HCT116 (cell line): ENCODE results near the gene YIF1B. TPM values are rescaled to one million over a fixed set of nuclear protein-coding genes. Genes with fewer than 3 reads are reported as not detected.

Experiments
- ATAC-seq: fragments of 200-7000 bp; cut with Tn5 transposase; 2 replicates; pipeline ENCODE4 v1.9.1; 2020; ENCODE audit warnings: mild to moderate bottlenecking, moderate library complexity
- BruUV-seq: library from RNA; stranded (reverse); fragments of 400-500 nt; replicated peaks from 2 replicates; lab custom pipeline; 2021; lab: Mats Ljungman, UMichigan
- CTCF ChIA-PET: fragments of 300-600 bp; sonication (Branson Sonifier 250); formaldehyde crosslinking; loops from one replicate; lab custom pipeline; 2021; ENCODE audit warnings: antibody characterized with exemption; lab: Charles Lee
- POLR2A ChIA-PET: fragments of 300-600, 350-600 bp; sonication (Branson Sonifier 250); formaldehyde crosslinking; loops from one replicate; lab custom pipeline; 2021; ENCODE audit warnings: antibody characterized with exemption; lab: Charles Lee
- RAD21 ChIA-PET, 2 experiments: fragments of 300-600 bp; sonication (Branson Sonifier 250); formaldehyde crosslinking; loops; one replicate each; lab custom pipeline; 2023; ENCODE audit warnings: low total read pairs in 2 of 2; ENCODE audit not compliant: uncharacterized antibody in 2 of 2, unreplicated experiment in 2 of 2, low non-redundant PET in 1 of 2; lab: Charles Lee
- DNase-seq: peaks from one replicate; pipeline ENCODE4 v3.0.0-alpha.2; 2010; ENCODE audit warnings: low read depth, low spot score
- H2AFZ ChIP-seq: fragments of 200-600 bp; shearing (Covaris generic), sonication (generic); 2 replicates; pipeline ENCODE4 v1.6.1; 2017; ENCODE audit warnings: low read depth, mixed run types, mixed read lengths, antibody characterized with exemption, low read length; ENCODE audit not compliant: poor library complexity, severe bottlenecking
- H3K27ac ChIP-seq: 2 replicates; pipeline ENCODE4 v1.5.1; 2012; ENCODE audit warnings: low read depth, low read length
- H3K27me3 ChIP-seq: fragments of 200-600 bp; sonication (generic); 2 replicates; pipeline ENCODE4 v1.6.1; 2016; ENCODE audit warnings: mixed run types, low read length, mixed read lengths; ENCODE audit not compliant: insufficient read depth
- H3K36me3 ChIP-seq, 2 experiments: fragments of 200-500 bp in 1 of 2; fragments of 200-600 bp in 1 of 2; sonication (Bioruptor generic) in 1 of 2; sonication (generic) in 1 of 2; 2 replicates each; pipeline versions ENCODE4 v1.5.1 to v1.6.1; 2014 to 2016; ENCODE audit warnings: low read length in 2 of 2, inconsistent platforms in 1 of 2, mixed read lengths in 1 of 2, mixed run types in 1 of 2; ENCODE audit not compliant: insufficient read depth in 2 of 2, control insufficient read depth in 1 of 2
- H3K4me1 ChIP-seq, 2 experiments: fragments of 200-600 bp in 1 of 2; sonication (generic) in 1 of 2; 2 replicates each; pipeline versions ENCODE4 v1.5.1 to v1.6.1; 2012 to 2017; ENCODE audit warnings: low read length in 2 of 2, inconsistent platforms in 1 of 2, mild to moderate bottlenecking in 1 of 2, mixed read lengths in 1 of 2, mixed run types in 1 of 2, moderate library complexity in 1 of 2; ENCODE audit not compliant: insufficient read depth in 2 of 2, control insufficient read depth in 1 of 2
- H3K4me2 ChIP-seq: fragments of 200-600 bp; sonication (generic); 2 replicates; pipeline ENCODE4 v1.6.1; 2017; ENCODE audit warnings: mixed run types, low read length, mixed read lengths
- H3K4me3 ChIP-seq, 2 experiments: fragments of 200-600 bp in 1 of 2; sonication (generic) in 1 of 2; replicated peaks in 1 of 2; 2 replicates each; pipeline ENCODE4 v1.5.1; 2011 to 2016; ENCODE audit warnings: low read length in 2 of 2, control low read depth in 1 of 2, low read depth in 1 of 2, mild to moderate bottlenecking in 1 of 2, mixed read lengths in 1 of 2, mixed run types in 1 of 2
- H3K79me2 ChIP-seq: fragments of 200-600 bp; sonication (generic); 2 replicates; pipeline ENCODE4 v1.6.1; 2017; ENCODE audit warnings: mild to moderate bottlenecking, mixed run types, low read length, moderate library complexity, mixed read lengths; ENCODE audit not compliant: insufficient read depth
- H3K9ac ChIP-seq: fragments of 200-600 bp; sonication (generic); 2 replicates; pipeline ENCODE4 v1.6.1; 2016; ENCODE audit warnings: low read length, mixed read lengths
- H3K9me2 ChIP-seq: fragments of 200-600 bp; sonication (generic), shearing (Covaris generic); 2 replicates; pipeline ENCODE4 v1.6.1; 2017; ENCODE audit warnings: mixed run types, mild to moderate bottlenecking, moderate library complexity; ENCODE audit not compliant: insufficient read depth
- H3K9me3 ChIP-seq, 2 experiments: fragments of 200-500 bp in 1 of 2; fragments of 200-600 bp in 1 of 2; sonication (Bioruptor generic) in 1 of 2; sonication (generic) in 1 of 2; 2 replicates each; pipeline ENCODE4 v1.6.1; 2014 to 2017; ENCODE audit warnings: low read length in 2 of 2, mixed read lengths in 2 of 2, inconsistent platforms in 1 of 2, low read depth in 1 of 2, mild to moderate bottlenecking in 1 of 2, mixed run types in 1 of 2, moderate library complexity in 1 of 2; ENCODE audit not compliant: control insufficient read depth in 1 of 2, insufficient read depth in 1 of 2
- H4K20me1 ChIP-seq: fragments of 200-600 bp; sonication (generic), shearing (Covaris generic); 2 replicates; pipeline ENCODE4 v1.6.1; 2017; ENCODE audit warnings: mixed run types, mild to moderate bottlenecking, moderate library complexity; ENCODE audit not compliant: insufficient read depth
- ATF3 ChIP-seq: IDR thresholded peaks from 2 replicates; pipeline ENCODE4 v1.6.1; 2012
- CBX3 ChIP-seq: IDR thresholded peaks from 2 replicates; pipeline ENCODE4 v1.6.1; 2012; ENCODE audit warnings: low read depth
- CEBPB ChIP-seq: IDR thresholded peaks from 2 replicates; pipeline ENCODE4 v1.6.1; 2012; ENCODE audit warnings: low read depth
- CTCF ChIP-seq, 3 experiments: fragments of 200-600 bp in 1 of 3; sonication (generic) in 1 of 3; IDR thresholded peaks in 2 of 3; conservative IDR thresholded peaks in 1 of 3; 2 replicates each; pipeline ENCODE4 v1.5.1; 2012 to 2017; ENCODE audit warnings: low read depth in 2 of 3, low read length in 2 of 3, antibody characterized with exemption in 1 of 3, borderline replicate concordance in 1 of 3, control low read depth in 1 of 3, mild to moderate bottlenecking in 1 of 3, mixed read lengths in 1 of 3, mixed run types in 1 of 3, moderate library complexity in 1 of 3; ENCODE audit not compliant: insufficient read depth in 1 of 3
- EGR1 ChIP-seq: IDR thresholded peaks from 2 replicates; pipeline ENCODE4 v1.6.1; 2012; ENCODE audit warnings: low read depth
- ELF1 ChIP-seq: IDR thresholded peaks from 2 replicates; pipeline ENCODE4 v1.6.1; 2012; ENCODE audit warnings: low read depth, borderline replicate concordance
- EZH2 ChIP-seq: fragments of 200-600 bp; sonication (generic); IDR thresholded peaks from 2 replicates; pipeline ENCODE4 v1.6.1; 2017; ENCODE audit warnings: antibody characterized with exemption, mixed run types
- EZH2phosphoT487 ChIP-seq: fragments of 200-600 bp; IDR thresholded peaks from 2 replicates; pipeline ENCODE4 v1.6.1; 2018; ENCODE audit warnings: antibody characterized with exemption, borderline replicate concordance
- FOSL1 ChIP-seq: IDR thresholded peaks from 2 replicates; pipeline ENCODE4 v1.6.1; 2012; ENCODE audit warnings: low read depth
- JUND ChIP-seq: IDR thresholded peaks from 2 replicates; pipeline ENCODE4 v1.6.1; 2012
- MAX ChIP-seq: IDR thresholded peaks from 2 replicates; pipeline ENCODE4 v1.6.1; 2012
- POLR2A ChIP-seq: IDR thresholded peaks from 2 replicates; pipeline ENCODE4 v1.7.0; 2011; ENCODE audit warnings: borderline replicate concordance; ENCODE audit not compliant: insufficient read depth, insufficient read length; ENCODE audit errors: extremely low read depth
- POLR2AphosphoS5 ChIP-seq: IDR thresholded peaks from 2 replicates; pipeline ENCODE4 v1.6.1; 2011; ENCODE audit warnings: mild to moderate bottlenecking, low read depth, low read length, moderate library complexity
- SIN3A ChIP-seq: IDR thresholded peaks from 2 replicates; pipeline ENCODE4 v1.6.1; 2012; ENCODE audit warnings: low read depth
- SP1 ChIP-seq: IDR thresholded peaks from 2 replicates; pipeline ENCODE4 v1.6.1; 2012; ENCODE audit warnings: low read depth
- SRF ChIP-seq: IDR thresholded peaks from 2 replicates; pipeline ENCODE4 v1.6.1; 2012; ENCODE audit warnings: low read depth
- TCF7L2 ChIP-seq: IDR thresholded peaks from 2 replicates; pipeline ENCODE4 v1.7.0; 2011; ENCODE audit warnings: borderline replicate concordance, inconsistent platforms; ENCODE audit not compliant: insufficient read depth, insufficient read length; ENCODE audit errors: extremely low read depth
- YY1 ChIP-seq: IDR thresholded peaks from 2 replicates; pipeline ENCODE4 v1.6.1; 2011; ENCODE audit warnings: low read length, low read depth, moderate library complexity, mild to moderate bottlenecking; ENCODE audit not compliant: insufficient replicate concordance; ENCODE audit errors: extremely low read depth
- ZBTB33 ChIP-seq: IDR thresholded peaks from 2 replicates; pipeline ENCODE4 v1.6.1; 2011; ENCODE audit warnings: mild to moderate bottlenecking, low read length, moderate library complexity; ENCODE audit not compliant: insufficient replicate concordance; ENCODE audit errors: extremely low read depth
- ZFX ChIP-seq: fragments of 450-650 bp; IDR thresholded peaks from 2 replicates; pipeline ENCODE4 v1.6.1; 2017
- intact Hi-C: fragments of 100-400 bp; cut with micrococcal nuclease; formaldehyde crosslinking; loops from 2 replicates; pipeline ENCODE4 v1.10.0; 2022
- total RNA-seq: library from RNA; stranded (reverse); gene quantifications from one replicate; pipeline ENCODE4 v1.2.1, GENCODE V29; 2021; ENCODE audit not compliant: unreplicated experiment

YIF1B gene
- total RNA-seq, 1 experiment from 2014 or later: 67.5 TPM

- no peak for TF ChIP-seq EGR1
- TF ChIP-seq JUND: no peak
- no peak for TF ChIP-seq EZH2phosphoT487
- TF ChIP-seq SRF: no peak
- no peak for TF ChIP-seq ZBTB33
- TF ChIP-seq ZFX: no peak
- TF ChIP-seq POLR2AphosphoS5: no peak
- TF ChIP-seq CBX3: no peak
Observed at GRCh38 chr19:38274739-38275138, 41.0 kb downstream of the YIF1B start (continued).

GRCh38 chr19:38273499-38273898, 42.2 kb downstream of the YIF1B start:
- POLR2A ChIA-PET: no interaction called here
- Histone ChIP-seq H3K9me2 (no peaks in the 10 kb centered on the region), H3K36me3 (peaks cover 0 to 13% of the 10 kb centered on the region in 2 experiments; a peak in 2 of 4 replicates), H3K27me3 (no peaks in the 10 kb centered on the region), H2AFZ (no peak overlapping the region), H3K4me3 (no peak overlapping the region), H3K27ac (0 out of 2 replicates have a peak overlapping the region, but pooled peaks have one; percentile 10), H4K20me1 (peaks cover 10% of the 10 kb centered on the region; the same call in 1 of the 2 replicates), H3K9ac (no peak overlapping the region), H3K9me3 (no peaks in the 10 kb centered on the region), H3K4me1 (peaks cover 25 to 50% of the 10 kb centered on the region in 2 experiments), H3K4me2 (no peak overlapping the region), H3K79me2 (peaks cover 100% of the 10 kb centered on the region)
- ATAC-seq (no peak), DNase-seq (no peak)
- no TSS peak for BruUV-seq
- RAD21 ChIA-PET: no interaction called here
- TF ChIP-seq SIN3A (no peak), ZBTB33 (no peak), ELF1 (no peak), TCF7L2 (no peak), CBX3 (no peak), YY1 (no peak), EZH2phosphoT487 (no peak), MAX (no peak), SRF (no peak), SP1 (no peak), EZH2 (no peak), POLR2A (no peak), CEBPB (no peak), ATF3 (no peak), POLR2AphosphoS5 (no peak), FOSL1 (no peak), CTCF (IDR thresholded peaks at IDR 0.05 in 2 of 3, conservative IDR thresholded peaks at IDR 0.05 in 1 of 3; ENCODE audit: borderline replicate concordance in 1 of 3, insufficient read depth in 1 of 3, low read depth in 2 of 3, low read length in 2 of 3) (no peak)
- CTCF ChIA-PET: no interaction called here
- intact Hi-C loops: no loop called here
